ENCODE data around the gene SPARC.
A peak's percentile ranks its signal among the peaks of the same experiment; 100 is the strongest.
"Not testable (repeated sequence)": the region's sequence is repeated elsewhere in the genome, so short reads cannot be mapped to it uniquely, and the experiment has no call there.

The SPARC gene

DNA sequence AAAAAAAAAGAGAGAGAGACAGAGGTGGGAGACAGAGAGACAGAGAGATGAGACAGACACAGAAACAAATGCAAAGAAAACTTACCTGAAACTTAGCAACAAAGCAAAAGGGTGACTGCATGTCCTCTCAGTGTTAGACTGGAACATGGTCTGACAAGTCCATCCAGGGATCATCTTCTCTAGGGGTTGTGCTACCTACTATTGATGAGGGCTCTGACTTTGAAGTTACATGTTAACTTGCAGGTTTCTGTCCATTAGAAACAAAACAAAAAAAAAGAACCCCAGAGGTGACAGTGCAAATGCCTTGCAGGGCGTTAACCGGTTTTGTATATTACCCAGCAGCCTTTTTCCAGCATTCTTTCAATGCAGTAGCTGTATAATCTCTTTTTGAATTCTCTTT, 13.6 kb upstream of the SPARC start:
- no peak for DNase-seq (ENCODE audit: low spot score)

DNA sequence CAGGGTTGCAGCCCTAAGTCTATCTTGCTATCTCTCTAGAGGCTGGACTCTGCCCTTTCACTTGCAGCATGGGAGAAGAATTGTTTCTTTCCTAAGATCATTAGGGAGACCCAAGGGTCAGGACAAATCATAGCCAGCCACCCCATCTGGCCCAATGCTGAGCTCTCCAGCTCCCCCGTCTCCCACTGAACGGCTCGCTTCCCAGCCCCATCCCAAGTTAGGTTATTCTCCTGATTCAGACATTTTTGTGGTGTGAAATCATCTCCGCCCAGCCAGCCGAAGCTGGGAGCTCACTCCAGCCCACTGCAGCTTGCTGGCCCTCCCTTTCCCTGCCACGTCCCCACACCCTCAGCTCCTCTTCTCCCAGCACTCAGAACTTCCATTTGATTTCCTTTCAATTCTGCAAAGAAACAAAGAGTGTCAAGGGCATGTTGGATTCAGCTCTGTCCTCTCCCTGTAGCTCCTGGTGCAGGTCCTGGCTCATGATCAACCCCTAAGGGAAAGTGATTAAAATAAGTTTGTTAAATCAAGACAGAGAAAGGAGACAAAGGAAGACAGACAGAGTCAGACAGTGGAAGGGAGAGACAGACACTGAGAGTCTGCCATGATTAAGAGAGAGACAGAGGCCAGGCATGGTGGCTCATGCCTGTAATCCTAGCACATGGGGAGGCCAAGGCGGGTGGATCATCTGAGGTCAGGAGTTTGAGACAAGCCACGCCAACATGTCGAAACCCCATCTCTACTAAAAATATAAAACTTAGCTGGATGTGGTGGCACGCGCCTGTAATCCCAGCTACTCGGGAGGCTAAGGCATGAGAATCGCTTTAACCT, 12.6 kb upstream of the SPARC start:
- peak; percentile 93 for DNase-seq (ENCODE audit: low spot score)

DNA sequence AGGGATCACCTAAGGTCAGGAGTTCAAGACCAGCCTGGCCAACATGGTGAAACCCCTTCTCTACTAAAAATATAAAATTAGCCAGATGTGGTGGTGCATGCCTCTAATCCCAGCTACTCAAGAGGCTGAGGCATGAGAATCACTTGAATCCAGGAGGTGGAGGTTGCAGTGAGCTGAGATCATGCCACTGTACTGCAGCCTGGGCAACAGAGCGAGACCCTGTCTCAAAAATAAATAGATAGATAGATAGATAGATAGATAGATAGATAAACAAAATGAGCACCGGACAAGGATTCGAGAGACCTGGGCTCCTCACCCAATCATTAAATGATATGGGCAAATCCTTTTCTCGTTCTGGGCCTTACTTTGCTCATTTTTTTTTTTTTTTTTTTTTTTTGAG, 11.4 kb upstream of the SPARC start:
- not testable (repeated sequence) for DNase-seq (ENCODE audit: low spot score)

DNA sequence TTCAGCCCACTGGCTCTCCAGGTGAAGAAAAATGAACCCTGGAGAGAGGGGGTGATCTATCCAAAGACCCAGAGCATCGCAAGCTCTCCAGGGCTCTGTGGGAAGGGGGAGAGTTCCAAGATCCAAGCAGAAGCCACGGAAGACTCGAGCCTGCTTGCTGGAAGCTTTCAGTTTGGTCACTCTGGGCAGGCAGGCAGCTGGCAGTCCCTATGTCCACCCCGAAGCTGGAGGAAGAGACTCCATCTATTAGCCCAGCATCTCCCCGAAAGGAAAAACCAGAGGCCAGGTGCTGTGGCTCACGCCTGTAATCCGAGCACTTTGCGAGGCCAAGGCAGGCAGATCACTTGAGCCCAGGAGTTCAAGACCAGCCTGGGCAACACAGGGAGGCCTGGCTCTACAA, 10.7 kb upstream of the SPARC start:
- no peak for DNase-seq (ENCODE audit: low spot score)

DNA sequence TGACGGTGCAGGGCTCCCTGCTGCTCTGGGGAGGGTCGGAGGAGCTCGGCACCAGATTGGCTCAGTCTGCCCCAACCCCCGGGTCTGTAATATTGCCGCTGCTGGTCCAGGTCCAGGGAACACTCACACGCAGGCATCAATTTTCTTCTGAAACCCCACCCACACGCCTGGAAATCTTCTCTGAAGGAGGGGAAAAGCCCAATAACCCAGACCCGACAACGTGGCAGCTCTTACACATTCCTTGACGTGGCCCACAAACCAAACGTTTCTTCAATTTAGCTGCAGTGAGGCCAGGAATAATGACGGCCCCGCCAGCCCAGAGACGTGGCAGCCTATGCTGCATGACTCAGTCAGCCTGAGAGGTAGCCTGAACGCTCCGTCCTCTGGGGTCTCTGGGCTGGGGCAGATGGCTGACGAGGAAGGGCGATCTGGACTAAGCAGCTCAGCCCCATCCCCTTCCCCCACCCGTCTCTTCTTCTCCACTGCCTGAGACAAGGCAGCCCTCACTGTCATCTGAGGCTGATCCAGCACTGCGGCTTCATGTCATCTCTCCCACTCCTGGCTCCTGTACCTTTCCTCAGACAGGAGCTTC, 9.9 kb upstream of the SPARC start:
- DNase-seq (ENCODE audit: low spot score): peak; percentile 92

DNA sequence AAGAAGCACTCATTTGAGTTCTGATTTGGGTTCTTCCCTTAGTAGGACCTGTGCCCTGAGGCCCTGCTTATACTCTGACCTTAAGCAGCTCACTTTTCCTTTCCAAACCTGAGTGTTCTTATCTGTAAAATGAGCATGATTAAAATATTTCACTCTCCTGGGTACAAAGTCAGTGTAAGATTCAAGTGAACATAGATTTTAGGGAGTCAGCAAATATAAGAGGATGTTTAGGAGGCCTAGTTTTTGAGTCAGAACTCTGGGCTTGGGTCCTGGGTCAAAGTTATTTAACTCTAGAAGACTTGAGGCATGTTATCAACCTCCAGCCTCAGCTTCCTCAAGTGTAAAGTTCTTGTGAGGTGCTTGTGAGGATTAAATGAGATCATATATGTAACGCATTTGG, 8.7 kb upstream of the SPARC start:
- DNase-seq (ENCODE audit: low spot score): no peak

DNA sequence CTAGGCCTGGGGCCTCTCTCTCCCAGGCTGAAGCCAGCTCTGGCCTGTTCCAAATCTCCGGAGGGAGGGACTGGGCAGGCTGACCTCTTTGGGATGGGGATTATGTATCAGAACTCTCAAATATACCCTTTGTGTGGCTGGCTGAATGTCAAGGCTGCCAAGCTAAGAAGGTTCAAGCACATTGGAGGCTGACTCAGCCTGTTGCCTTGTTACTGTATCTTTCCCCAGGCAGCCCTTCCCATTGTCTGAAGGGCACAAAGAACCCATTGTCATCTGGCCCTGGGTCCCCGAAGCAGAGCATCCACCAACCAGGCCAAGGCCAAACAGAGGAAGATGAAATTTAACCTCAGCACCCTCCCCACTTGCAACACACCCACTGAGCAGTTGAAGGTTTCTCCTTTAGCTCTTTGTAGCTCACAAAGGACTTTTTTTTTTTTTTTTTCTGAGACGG, 7.3 kb upstream of the SPARC start:
- DNase-seq (ENCODE audit: low spot score): no peak

DNA sequence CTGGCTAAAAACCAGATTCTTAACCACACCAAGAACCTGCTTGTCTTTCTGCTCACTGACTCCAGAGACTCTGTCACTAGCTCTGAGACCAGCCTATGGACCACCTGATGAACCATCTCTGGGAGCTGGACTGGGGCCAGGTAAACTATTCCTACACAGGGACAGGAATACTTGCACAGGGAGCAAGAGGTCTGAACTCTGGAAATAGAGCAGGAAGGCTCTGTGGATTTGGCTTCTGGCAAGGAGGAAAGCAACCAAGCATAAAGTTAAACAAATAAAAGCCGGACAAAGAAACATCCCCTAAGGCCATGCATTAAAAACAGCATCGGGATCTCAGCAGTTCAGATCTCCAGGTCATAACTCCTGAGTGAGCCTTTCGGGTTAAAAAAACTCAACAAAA, 5.6 kb upstream of the SPARC start:
- DNase-seq (ENCODE audit: low spot score): no peak

DNA sequence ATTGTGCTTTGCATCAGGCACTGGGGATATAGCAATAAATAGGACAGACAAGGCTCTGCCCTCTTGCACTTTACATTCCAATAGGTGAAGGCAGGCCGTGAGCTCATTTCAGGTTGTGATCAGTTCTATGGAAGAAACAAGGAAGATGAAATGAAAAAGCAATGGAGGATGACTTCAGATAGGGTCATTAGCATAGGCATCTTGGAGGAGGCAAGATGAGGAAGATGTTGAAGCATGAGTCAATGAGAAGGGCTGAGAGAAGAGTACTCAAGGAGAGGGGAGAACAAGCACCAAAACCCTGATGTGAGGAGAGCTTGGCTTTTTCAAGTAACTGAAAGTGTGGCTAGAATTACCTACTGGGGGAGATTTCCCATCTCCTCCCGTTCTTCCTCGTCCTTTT, 5.0 kb upstream of the SPARC start:
- no peak for DNase-seq (ENCODE audit: low spot score)

DNA sequence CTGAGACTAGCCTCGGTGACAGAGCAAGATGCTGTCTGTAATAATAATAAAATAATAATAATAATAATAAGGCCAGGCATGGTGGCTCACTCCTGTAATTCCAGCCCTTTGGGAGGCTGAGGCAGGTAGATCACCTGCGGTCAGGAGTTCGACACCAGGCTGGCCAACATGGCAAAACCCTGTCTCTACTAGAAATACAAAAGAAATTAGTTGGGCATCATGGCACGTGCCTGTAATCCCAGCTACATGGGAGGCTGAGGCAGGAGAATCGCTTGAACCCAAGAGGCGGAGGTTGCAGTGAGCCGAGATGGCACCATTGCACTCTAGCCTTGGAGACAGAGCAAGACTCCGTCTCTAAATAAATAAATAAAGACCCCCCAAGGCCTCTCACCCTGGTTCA, 2.9 kb upstream of the SPARC start:
- DNase-seq (ENCODE audit: low spot score): not testable (repeated sequence)

DNA sequence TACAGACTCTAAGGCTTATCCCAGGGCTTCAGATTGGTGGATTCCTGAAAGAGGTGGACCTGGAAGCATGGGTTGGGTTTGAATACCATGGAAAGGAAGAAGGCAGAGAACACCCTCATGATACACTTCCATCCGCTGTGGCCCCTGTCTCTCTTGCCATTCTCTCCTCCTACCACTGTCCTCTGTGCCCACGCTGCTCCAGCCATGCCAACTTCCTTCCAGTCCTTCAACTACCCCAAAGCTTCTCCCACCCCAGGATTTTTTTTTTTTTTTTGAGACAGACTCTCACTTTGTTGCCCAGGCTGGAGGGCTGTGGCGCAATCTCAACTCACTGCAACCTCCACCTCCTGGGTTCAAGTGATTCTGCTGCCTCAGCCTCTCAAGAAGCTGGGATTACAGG, 1.7 kb upstream of the SPARC start:
- DNase-seq (ENCODE audit: low spot score): no peak

DNA sequence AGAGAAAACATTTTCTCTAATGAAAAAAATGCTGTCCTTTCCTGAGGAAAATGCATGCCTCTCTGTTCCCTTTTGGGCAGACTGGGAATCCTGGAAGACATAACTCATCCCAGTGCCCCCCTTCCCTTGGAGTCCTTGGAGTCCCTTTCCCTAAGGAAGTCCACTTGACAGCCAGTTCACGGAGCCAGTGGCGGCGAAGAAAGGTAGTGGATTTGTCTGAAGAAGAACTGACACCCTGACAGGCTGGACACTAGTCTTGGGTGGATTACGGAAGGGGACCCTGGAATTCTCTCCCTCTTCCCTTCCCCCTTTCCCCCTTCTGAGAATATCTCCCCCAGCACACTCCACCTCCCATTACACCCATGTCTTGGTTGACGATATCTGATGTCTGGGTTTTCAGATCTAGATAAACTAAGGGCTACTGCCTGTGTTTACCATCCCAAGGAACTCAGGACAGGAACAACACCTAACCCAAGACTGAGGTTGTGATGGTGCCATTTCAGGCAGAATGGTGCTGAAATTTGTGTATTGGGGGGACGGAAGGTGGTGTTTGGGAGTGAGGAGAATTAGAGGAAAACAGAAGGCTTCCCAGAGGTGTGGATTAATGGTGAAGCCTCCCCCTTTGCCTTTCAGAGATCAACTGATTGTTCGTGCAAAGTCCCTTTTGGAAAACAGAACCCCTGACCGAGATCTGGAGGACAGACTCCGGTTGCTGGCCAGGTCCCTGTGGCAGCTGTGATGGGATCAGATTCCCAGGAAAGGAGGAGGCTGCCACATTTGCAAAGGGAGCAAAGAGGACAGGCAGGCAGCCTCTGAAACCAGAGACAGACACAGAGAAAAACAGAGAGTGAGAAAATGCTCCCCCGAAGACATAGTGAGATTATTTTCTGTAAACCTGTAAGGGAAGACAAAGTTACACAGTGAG, 704 bp downstream of the SPARC start:
- no peak for DNase-seq (ENCODE audit: low spot score)

DNA sequence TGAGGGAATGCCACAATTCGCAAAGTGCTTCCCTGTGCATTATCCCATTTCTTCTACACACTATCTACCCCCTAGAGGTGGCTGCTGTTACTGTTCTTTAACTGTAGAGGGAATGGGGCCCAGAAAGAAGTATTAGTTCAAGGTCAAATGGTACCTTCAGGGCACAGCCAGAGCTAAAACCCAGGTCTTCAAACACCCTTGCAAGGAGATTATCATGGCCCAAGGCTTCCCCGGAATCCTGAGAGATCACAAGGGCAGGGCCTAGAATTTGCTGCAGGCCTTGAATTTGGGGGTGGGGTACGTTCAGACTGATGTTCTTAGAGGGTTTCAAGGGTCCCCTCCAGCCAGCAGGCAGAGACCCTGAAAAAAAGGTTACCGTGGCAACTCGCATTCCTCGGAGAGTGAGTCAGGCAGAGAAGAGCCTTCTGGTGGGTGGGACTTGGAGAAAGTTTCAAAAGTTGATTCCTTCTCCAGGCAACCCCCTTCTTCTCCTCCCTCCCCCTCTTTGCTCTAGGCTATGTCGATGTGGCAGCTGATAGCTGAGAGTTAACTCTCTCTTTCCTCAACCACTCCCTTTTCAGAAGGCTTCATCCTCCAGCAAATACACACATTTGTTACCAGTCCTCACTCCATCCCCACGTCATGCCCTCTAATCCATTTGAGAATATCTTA, 1.9 kb downstream of the SPARC start:
- DNase-seq (ENCODE audit: low spot score): peak; percentile 69

DNA sequence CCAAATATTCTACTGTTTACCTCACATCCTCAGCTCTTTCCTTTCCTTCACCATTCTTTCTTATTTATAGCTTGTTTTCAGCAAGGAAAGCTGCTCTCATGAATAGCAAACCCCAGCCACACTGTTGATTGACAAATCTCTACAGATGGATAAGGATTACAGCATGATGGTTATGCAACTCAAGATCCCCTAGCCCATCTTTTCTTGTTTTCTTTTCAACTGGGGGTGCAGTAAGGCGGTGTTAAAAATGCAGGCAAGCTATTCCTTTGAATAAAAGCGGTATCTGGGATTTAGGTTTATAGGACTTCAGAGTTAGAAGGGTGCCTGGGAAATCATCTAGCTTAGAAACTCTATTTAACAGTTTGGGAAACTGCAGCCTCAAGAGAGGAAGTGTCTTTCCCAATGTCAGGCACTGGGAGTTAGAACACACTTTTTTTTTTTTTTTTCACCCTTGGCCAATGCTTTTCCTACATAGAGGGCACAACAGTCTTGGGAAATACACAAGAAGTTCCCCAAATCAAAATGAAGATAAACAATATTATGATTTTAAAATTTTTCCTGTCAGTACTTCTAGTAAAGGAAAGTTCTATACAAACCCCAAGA, 2.6 kb downstream of the SPARC start:
- DNase-seq (ENCODE audit: low spot score): no peak

DNA sequence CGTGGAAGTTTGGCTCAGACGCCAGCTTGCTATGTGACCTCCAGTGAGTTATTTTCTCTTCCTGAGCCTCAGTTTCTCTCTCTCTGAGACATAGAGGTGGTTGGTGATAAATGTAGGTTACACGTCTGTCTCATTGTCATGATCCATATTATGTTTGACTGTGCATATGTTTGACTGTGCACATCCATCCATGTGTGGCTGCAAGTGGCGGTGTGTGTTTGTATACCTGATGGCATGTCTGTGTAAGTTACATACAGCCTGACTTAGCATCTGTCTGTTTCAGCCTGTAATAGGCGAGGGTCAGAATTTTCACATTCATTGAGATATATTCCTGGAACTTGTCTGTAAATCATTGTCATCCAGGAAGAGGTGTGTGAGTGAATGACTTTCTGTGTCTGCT, 3.3 kb downstream of the SPARC start:
- no peak for DNase-seq (ENCODE audit: low spot score)

DNA sequence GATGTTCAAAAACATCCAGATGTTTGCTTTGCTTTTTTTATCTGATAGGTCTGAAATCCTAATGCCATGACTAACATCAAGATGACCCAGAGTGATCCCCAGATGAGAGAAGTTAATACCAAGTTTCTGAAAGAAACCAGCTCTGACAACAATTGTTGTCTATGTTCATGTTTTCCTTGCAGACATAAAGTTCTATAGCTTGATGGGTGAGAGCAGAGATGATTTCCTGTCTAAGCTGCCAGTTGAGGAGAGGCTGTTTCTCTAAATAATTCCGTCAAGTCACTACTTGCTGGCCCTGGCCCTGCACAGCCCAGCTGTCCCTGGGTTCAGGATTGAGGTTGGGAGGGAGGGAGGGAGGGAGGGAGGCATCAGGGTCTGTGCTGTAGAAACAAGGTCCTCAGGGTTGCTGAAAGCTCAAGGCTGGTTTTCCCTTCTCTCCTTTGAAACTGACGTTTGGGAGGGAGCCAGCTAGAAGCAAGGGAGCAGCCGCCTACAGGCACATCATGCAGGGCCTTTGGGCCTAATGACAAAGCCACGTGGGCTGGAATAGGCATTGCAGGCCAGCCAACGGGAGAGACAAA, 3.9 kb downstream of the SPARC start:
- DNase-seq (ENCODE audit: low spot score): no peak

DNA sequence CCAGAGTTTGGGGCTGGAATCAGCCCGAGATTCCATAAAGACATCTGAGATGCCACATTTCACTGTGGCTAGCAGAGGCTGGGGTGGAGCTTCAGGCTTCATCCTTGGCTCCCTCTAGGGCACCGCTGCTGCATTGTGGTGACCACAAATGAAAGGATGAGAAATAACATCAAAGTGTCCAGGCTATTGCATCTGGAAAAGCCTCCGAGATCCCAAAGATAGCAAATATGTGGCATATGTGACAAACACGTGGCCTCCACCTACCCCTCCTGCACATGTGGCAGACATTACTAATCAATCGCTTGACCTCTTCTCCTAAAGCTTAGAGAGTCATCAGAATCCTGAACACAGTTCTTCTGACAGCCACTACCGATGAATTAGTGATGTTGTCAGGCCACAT, 4.5 kb downstream of the SPARC start:
- DNase-seq (ENCODE audit: low spot score): no peak

DNA sequence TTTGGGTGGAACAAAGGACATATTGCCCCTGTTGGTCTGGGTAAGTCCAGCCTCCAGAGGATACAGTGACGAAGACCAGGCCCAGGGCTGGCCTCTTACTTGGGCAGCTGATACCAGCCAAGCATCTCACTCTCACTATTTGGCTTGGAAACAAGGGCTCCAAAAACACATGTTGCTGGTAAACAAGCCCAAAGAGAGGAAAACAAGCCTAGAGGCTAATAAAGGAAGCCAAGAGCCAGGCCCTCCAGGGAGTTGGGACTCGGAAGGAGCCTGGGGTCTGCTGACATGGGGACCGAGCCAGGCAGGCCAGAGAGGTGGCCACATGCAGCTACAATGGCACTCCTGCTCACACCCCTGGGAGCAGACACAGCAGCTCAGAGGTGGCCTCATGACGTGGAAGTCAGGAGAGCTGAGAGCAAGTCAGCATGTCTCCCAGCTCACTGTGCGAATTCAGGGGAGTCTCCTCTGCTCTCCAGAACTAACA, 5.7 kb downstream of the SPARC start:
- DNase-seq (ENCODE audit: low spot score): no peak

DNA sequence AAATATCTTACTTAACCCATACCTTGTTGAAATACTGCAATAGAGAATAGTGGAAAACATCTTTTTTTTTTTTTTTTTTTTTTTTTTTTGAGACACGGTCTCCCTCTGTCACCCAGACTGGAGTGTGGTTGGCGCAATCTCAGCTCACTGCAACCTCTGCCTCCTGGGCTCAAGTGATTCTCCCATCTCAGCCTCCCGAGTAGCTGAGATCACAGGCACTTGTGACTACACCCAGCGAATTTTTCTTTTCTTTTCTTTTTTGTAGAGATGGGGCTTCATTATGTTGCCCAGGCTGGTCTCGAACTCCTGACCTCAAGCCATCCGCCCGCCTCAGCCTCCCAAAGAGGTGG, 6.6 kb downstream of the SPARC start:
- DNase-seq (ENCODE audit: low spot score): not testable (repeated sequence)

DNA sequence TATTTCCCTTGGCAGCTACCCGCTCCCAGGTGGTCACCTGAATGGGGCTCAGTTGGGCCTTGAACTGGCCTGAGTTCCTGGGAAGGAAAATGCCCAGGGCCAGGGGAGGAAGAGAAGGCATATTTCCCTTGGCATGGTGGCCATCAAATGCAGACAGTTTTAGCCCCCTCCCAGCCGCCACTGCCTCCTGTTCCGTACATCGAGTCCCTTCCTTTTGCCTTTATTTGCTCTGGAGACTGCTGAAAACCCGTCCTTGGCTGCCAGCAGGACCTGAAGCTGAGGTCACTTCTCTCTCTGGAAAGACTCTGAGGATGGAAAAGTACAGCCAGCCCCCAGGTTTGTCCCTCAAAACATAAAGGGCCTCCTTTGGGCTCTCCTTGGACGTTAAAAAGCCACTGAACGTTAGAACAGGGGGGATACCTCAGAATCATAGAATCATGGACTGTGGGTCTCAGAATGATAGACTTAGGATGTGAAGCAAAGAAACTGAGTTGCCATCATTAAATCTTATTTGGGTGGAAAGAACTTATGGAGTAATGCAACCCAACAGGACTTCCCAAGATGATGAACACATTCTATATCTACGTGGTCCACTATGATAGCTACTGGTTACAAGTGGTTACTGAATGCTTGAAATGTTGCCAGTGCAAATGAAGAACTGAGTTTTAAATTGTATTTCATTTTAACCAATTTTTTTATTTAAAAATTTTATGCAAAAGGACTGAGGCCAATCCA, 7.1 kb downstream of the SPARC start:
- DNase-seq (ENCODE audit: low spot score): no peak

DNA sequence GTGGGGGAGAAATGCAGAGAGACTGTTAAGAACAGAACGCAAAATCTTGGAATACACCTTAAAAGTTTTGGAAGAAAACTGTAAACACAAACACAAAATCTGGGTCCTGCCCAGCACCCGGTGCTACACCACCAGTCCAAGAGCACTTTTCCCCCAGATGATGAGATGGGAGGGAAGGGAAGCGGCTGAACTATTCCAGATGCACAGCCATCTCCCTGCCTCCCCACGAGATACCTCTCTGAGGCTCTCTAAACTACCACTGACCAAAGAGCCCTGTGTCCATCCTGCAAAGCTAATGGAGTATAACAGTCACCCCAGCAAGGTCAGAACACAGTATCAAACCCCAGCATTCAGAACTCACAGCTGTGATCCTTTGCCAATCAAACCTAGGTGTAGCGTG, 8.0 kb downstream of the SPARC start:
- DNase-seq (ENCODE audit: low spot score): no peak

Data from AG20443 (cell line).